Activated CD4-positive, alpha-beta T cell treated with anti-CD3 and anti-CD28 coated beads, Interleukin-2, amount 10 ng/mL, durations not matched to agents 24 days and 14 days (primary cell): ENCODE data around the gene SLC26A11. TPM values are rescaled to one million over a fixed set of nuclear protein-coding genes. Genes with fewer than 3 reads are reported as not detected.
"Not testable (repeated sequence)": the region's sequence is repeated elsewhere in the genome, so short reads cannot be mapped to it uniquely, and the experiment has no call there.

Source experiments
- DNase-seq: peaks from one replicate; pipeline ENCODE4 v3.0.0; 2022
- H3K27ac Mint-ChIP-seq: one replicate; pipeline ENCODE4 v1.8.0; 2022; ENCODE audit warnings: mild to moderate bottlenecking, mixed read lengths
- H3K27me3 Mint-ChIP-seq: one replicate; pipeline ENCODE4 v1.8.0; 2022; ENCODE audit warnings: mixed read lengths
- H3K36me3 Mint-ChIP-seq: one replicate; pipeline ENCODE4 v1.8.0; 2022; ENCODE audit warnings: low read depth, mild to moderate bottlenecking, mixed read lengths
- H3K4me1 Mint-ChIP-seq: one replicate; pipeline ENCODE4 v1.8.0; 2021; ENCODE audit warnings: mixed read lengths
- H3K4me3 Mint-ChIP-seq: one replicate; pipeline ENCODE4 v1.8.0; 2022; ENCODE audit warnings: mild to moderate bottlenecking, moderate library complexity, mixed read lengths
- H3K9me3 Mint-ChIP-seq: one replicate; pipeline ENCODE4 v1.8.0; 2021; ENCODE audit warnings: mixed read lengths
- intact Hi-C: fragments of 100-400 bp; cut with micrococcal nuclease; formaldehyde crosslinking; loops from one replicate; pipeline ENCODE4 v1.15.1; 2023
- total RNA-seq: library from RNA; stranded (reverse); gene quantifications from 2 replicates; pipeline ENCODE4 v1.2.3, GENCODE V29; 2022

Gene SLC26A11
- total RNA-seq, 1 donor from 2014 or later: 4.3 TPM

GRCh38 chr17:80300756-80301155 lies 80.5 kb downstream of the SLC26A11 start:
- H3K27me3 Mint-ChIP-seq, DNase-seq, H3K4me3 Mint-ChIP-seq, H3K4me1 Mint-ChIP-seq, intact Hi-C loops, H3K9me3 Mint-ChIP-seq: not testable (repeated sequence)
- H3K27ac Mint-ChIP-seq: peak overlapping the region; percentile 20
- peaks cover 80% of the 10 kb centered on the region for H3K36me3 Mint-ChIP-seq

Other genes with a start within 250 kb of the SLC26A11 start
- 1.4 and 1.9 TPM in 2 replicates for gene TBC1D16, start 184.6 kb upstream of the SLC26A11 start, total RNA-seq
- 0.37 and 0.54 TPM in 2 replicates for gene CCDC40, start 183.8 kb upstream of the SLC26A11 start, total RNA-seq
- gene GAA, start 118.8 kb upstream of the SLC26A11 start, total RNA-seq: 17.9 and 20.7 TPM in 2 replicates
- 190 and 192 TPM in 2 replicates for gene EIF4A3, start 73.3 kb upstream of the SLC26A11 start, total RNA-seq
- gene CARD14, start 50.4 kb upstream of the SLC26A11 start, total RNA-seq: not detected in 2 replicates
- 20.5 and 22.5 TPM in 2 replicates for gene SGSH, start 94 bp upstream of the SLC26A11 start, total RNA-seq
- gene RNF213, start 40.4 kb downstream of the SLC26A11 start, total RNA-seq: 238 and 264 TPM in 2 replicates
- 16.3 and 16.4 TPM in 2 replicates for gene ENDOV, start 194.7 kb downstream of the SLC26A11 start, total RNA-seq